Fibroblast of skin of right biceps (primary cell): ENCODE results near the gene SCO2.

ENCODE experiments used
- DNase-seq: peaks from one replicate; pipeline ENCODE4 v3.0.0-alpha.2; 2013

The SCO2 gene

GRCh38 chr22:50518606-50519005 is 6.8 kb downstream of the SCO2 start:
- no peak for DNase-seq

GRCh38 chr22:50517495-50518260 is 7.7 kb downstream of the SCO2 start:
- DNase-seq: no peak

GRCh38 chr22:50516891-50517290 is 8.5 kb downstream of the SCO2 start:
- no peak for DNase-seq

- no peak for DNase-seq
Measured at GRCh38 chr22:50516068-50516467, 9.3 kb downstream of the SCO2 start.

- DNase-seq: no peak
Measured at GRCh38 chr22:50513175-50513574, 12.2 kb downstream of the SCO2 start.

GRCh38 chr22:50508897-50509296 is 16.5 kb downstream of the SCO2 start:
- DNase-seq: no peak

GRCh38 chr22:50507991-50508884 is 17.2 kb downstream of the SCO2 start, which contains the start of gene NCAPH2:
Gene NCAPH2, plus strand, starts transcription at chr22:50508224. Its CDS starts 114 bp downstream, at chr22:50508338.
- DNase-seq: peak; percentile 97

GRCh38 chr22:50507421-50507990 is 17.9 kb downstream of the SCO2 start, which contains the start of gene LMF2:
Gene LMF2, minus strand, starts transcription at chr22:50507702. Its CDS starts 27 bp downstream, at chr22:50507675.
- DNase-seq: no peak

GRCh38 chr22:50506611-50507420 is 18.6 kb downstream of the SCO2 start:
- DNase-seq: no peak

GRCh38 chr22:50505776-50506610 is 19.4 kb downstream of the SCO2 start:
- DNase-seq: no peak

GRCh38 chr22:50505276-50505775 is 20.1 kb downstream of the SCO2 start:
- no peak for DNase-seq

GRCh38 chr22:50504369-50505211 is 20.8 kb downstream of the SCO2 start:
- no peak for DNase-seq

GRCh38 chr22:50503475-50504145 is 21.8 kb downstream of the SCO2 start:
- DNase-seq: no peak

GRCh38 chr22:50502628-50503474 is 22.5 kb downstream of the SCO2 start:
- no peak for DNase-seq

- DNase-seq: no peak
Measured at GRCh38 chr22:50502096-50502495, 23.3 kb downstream of the SCO2 start.

- no peak for DNase-seq
Measured at GRCh38 chr22:50500452-50500851, 24.9 kb downstream of the SCO2 start.

- DNase-seq: peak; percentile 55
Measured at GRCh38 chr22:50498322-50498890, 27.0 kb downstream of the SCO2 start.

GRCh38 chr22:50497093-50497492 is 28.3 kb downstream of the SCO2 start:
- DNase-seq: no peak
